ENCODE results near the gene PLXNA2.

The PLXNA2 gene

DNA sequence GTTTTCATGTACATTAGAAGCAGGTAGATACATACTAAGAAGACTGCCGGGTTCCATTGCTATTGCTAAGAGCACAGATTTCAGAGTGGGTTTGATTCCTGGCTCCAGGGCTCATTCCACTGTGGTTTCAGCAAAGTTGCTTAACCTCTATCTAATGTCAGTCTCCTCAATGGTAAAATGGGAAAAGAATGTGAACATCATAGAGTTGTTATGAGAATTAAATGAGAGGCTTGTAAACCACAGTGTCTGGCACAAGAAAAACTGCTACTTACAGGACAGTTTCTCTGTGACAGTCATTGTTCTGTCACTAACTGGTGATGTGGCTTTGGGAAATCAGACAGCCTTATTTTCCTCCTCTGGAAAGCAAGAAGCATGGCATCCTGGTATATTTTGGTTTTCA is 10.7 kb upstream of the PLXNA2 start:
- H3K4me1 Mint-ChIP-seq = no peaks in the 10 kb centered on the region
- no peak overlapping the region for H3K27ac Mint-ChIP-seq
- peaks cover 36% of the 10 kb centered on the region for H3K27me3 Mint-ChIP-seq
- DNase-seq (no peak), ATAC-seq (no peak)
- H3K4me3 Mint-ChIP-seq = no peak overlapping the region
- H3K36me3 Mint-ChIP-seq (ENCODE audit: low read depth) = no peaks in the 10 kb centered on the region
- no peaks in the 10 kb centered on the region for H3K9me3 Mint-ChIP-seq

DNA sequence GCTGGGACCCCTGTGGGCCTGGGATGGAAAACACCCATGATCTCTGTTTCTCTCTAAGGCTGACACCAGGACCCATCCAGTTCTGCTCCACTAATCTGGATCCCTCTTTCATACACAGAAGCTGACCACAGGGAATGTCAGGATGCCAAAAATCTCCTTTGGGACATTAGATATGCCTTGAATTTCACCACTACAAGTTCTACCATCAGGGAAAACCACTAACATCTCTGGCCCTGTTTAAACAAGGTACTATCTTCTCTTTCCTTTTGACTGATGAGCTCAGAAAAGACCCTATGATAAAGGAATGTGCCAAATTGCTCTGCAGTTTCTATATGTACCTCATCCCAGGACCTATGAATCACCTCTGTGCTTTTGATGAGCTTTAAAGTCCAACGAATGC is 10.2 kb upstream of the PLXNA2 start:
- ATAC-seq (no peak), DNase-seq (no peak)
- Mint-ChIP-seq H3K36me3 (ENCODE audit: low read depth) (no peaks in the 10 kb centered on the region), H3K27me3 (peaks cover 35% of the 10 kb centered on the region), H3K27ac (no peak overlapping the region), H3K4me3 (no peak overlapping the region), H3K4me1 (no peaks in the 10 kb centered on the region), H3K9me3 (no peaks in the 10 kb centered on the region)

DNA sequence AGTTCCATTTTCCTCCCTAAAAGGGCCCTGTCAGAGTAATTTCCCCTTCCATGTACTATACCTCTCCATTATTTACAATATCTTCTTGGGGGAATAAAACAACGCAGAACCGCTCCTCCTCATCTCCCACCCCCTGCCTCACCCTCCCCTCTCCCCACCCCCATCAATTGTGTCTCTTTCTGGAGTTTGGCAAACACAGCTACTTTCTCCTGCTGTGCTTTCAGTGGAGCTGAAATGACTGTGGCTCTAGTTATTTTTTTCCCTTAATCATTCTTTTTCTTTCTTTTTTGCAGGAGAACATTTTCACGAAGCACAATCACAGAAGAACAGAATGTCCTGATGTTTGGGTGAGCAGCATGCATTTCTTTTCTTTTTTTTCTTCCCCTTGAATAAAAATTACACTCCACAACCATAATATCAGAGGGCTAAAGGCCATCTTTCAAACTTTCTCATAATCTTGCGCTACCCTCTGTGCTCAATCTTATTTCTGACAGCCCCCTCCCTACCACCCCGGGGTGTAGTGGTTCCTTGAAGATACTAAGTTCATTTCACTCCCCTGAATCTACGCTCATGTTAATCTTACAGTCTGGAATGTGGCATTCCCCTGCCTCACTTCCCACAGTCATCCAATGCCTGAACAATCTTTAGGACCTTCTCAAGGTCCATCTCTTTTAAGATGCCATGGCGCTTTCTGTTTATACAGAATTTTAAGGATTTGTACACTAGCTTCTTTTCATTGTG is 8.8 kb upstream of the PLXNA2 start:
- H3K9me3 Mint-ChIP-seq = no peaks in the 10 kb centered on the region
- ATAC-seq = no peak
- H3K27ac Mint-ChIP-seq = no peak overlapping the region
- H3K36me3 Mint-ChIP-seq (ENCODE audit: low read depth) = no peaks in the 10 kb centered on the region
- H3K4me3 Mint-ChIP-seq = no peak overlapping the region
- no peaks in the 10 kb centered on the region for H3K4me1 Mint-ChIP-seq
- peaks cover 32% of the 10 kb centered on the region for H3K27me3 Mint-ChIP-seq
- no peak for DNase-seq

DNA sequence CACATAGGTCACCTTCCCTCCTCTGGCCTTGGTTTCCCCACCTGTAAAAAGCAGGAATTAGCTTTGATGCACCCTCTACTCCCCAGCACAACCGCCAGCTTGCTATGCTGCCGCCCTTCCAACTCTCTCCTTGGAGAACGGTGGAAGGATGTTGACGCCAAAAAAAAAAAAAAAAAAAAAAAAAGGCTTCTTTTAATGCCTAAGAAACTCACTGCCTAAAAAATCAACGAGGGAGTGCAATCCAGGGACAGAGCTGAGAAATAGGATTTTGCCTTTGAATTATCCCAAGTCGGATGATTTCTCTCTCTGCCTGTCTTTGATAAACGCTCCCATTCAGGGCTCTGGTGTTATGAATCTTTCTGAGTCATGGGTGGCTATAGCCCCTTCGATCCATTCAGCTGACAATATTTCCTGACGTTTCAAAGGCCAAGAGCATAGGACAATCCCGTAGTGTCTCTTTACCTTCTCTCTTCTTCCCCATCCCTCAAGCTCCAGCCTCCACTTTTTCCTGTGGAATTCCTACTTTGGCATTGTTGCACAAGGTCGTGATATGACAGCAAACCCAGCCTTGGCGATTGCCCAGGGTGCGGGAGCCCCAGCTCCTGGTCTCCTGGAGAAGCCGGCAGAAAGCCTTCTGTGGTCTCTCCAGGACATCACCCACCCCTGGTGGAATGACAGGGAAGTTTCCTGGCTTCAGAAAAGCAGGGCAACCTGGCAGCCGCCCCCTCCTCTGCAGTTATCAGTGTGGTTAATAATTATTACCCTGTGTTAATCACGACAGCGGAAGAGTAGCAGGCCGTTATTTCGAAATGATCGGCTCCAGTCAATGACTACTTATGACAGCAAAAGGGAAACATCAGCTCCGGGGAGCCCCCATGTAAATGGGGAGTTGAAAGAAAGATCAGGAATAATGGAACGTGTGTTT is 8.0 kb upstream of the PLXNA2 start:
- ATAC-seq = no peak
- Mint-ChIP-seq H3K27me3 (peaks cover 29% of the 10 kb centered on the region), H3K36me3 (ENCODE audit: low read depth) (no peaks in the 10 kb centered on the region), H3K9me3 (no peaks in the 10 kb centered on the region), H3K4me1 (no peaks in the 10 kb centered on the region), H3K27ac (no peak overlapping the region), H3K4me3 (no peak overlapping the region)
- DNase-seq = no peak

DNA sequence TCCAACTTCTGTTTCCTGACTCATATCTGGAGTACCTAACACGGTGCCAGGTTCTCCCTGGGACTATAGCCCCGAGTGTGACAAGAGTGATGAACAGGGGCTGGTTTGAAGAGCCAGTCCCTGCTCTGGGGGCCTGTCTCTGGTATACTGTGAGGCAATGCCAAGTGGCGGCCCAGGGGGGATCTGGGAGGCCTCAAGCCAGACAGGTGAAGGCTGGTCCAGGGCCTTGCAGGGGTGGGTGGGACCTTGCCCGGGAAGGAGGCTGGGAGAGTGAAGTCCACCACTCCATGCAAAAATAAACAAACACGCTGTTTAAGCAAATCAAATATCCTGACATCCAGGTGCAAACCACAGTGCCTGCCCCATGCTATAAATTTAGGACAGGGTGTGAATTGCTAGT is 6.8 kb upstream of the PLXNA2 start:
- H3K4me3 Mint-ChIP-seq = no peak overlapping the region
- no peaks in the 10 kb centered on the region for H3K9me3 Mint-ChIP-seq
- no peak for DNase-seq
- peaks cover 25% of the 10 kb centered on the region for H3K27me3 Mint-ChIP-seq
- ATAC-seq = no peak
- no peaks in the 10 kb centered on the region for H3K36me3 Mint-ChIP-seq (ENCODE audit: low read depth)
- H3K4me1 Mint-ChIP-seq = no peaks in the 10 kb centered on the region
- no peak overlapping the region for H3K27ac Mint-ChIP-seq

DNA sequence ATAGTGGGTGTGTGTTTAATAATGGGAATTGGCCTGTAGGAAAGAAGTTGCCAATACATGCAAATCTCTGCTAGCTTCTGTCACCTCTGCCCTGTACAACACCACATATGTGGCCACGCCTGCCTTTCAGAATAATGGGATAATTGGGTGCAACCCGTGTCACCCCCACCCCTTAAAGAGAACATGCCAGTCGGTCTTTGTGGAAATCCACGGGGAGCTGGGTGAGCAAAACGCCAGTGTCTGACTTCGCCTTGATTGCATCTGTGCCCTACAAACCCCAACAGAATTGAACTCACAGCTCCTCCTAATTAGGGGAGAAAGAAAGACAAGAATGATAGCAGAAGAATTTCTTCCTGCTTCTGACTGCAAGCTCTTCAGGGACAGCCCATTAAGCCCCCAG is 6.4 kb upstream of the PLXNA2 start:
- Mint-ChIP-seq H3K27me3 (peaks cover 21% of the 10 kb centered on the region), H3K27ac (no peak overlapping the region), H3K4me3 (no peak overlapping the region), H3K36me3 (ENCODE audit: low read depth) (no peaks in the 10 kb centered on the region), H3K9me3 (no peaks in the 10 kb centered on the region), H3K4me1 (no peaks in the 10 kb centered on the region)
- ATAC-seq (no peak), DNase-seq (no peak)

DNA sequence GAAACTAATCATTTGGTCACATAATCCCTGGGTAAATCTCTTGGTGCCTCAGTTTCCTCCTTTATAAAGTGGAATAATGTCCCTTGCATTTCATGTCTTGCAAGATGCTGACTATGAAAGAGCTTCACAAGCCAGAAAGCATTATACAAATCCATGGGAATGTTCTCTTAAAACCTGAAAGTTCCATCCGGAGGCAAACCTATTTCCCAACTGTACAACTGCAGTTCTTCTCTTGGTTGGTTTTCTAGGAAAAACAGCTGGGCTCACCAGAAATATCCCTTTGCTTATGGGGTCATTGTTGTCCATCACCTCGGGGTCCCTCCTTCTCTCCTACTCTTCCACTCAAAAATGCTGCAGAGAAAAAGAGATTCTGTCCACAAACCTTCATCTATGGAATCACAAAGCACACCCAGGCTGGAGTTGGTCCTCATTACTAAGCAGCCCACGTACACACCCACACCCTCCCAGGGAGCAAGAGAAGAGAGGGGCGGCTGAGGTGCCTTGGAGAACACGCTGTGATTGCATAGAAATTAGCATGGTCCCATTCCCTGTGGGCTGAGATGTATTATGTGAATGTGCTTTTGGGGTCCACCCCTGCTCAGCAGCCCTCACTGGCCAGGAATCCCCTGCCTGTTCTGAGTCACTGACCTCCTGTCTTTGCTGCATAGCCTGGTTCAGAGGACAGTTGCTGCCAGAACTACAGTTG is 5.0 kb upstream of the PLXNA2 start:
- ATAC-seq (no peak), DNase-seq (no peak)
- Mint-ChIP-seq H3K4me3 (no peak overlapping the region), H3K27ac (no peak overlapping the region), H3K4me1 (peaks cover 10% of the 10 kb centered on the region), H3K36me3 (ENCODE audit: low read depth) (no peaks in the 10 kb centered on the region), H3K27me3 (peaks cover 22% of the 10 kb centered on the region), H3K9me3 (no peaks in the 10 kb centered on the region)

DNA sequence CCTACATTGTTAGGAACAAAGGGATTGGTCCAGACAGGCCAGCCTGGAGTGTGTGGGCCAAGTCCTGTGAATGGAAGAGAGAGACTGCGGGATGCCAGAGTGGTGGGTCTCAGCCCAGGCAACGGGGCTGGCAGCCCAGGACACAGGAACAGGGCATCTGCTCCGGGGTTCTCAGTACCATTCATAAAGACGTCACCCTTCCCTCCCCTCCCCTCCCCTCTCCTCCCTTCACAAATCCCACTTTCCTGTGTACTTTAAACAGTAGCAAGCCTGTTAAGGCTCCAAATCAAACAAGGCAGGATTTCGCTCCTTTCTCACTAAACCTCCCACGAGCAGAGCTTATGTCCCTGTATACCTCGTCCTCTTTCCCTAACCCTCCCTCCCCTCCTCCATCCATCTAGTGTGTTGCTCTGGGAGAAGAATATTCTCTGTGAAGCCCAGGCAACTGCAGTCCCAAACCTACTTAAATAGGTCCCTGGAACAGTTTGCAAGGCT is 4.2 kb upstream of the PLXNA2 start:
- ATAC-seq (no peak), DNase-seq (no peak)
- peaks cover 12% of the 10 kb centered on the region for H3K4me1 Mint-ChIP-seq
- H3K4me3 Mint-ChIP-seq = no peak overlapping the region
- H3K36me3 Mint-ChIP-seq (ENCODE audit: low read depth) = no peaks in the 10 kb centered on the region
- H3K27ac Mint-ChIP-seq = no peak overlapping the region
- H3K27me3 Mint-ChIP-seq = peaks cover 24% of the 10 kb centered on the region
- no peaks in the 10 kb centered on the region for H3K9me3 Mint-ChIP-seq

DNA sequence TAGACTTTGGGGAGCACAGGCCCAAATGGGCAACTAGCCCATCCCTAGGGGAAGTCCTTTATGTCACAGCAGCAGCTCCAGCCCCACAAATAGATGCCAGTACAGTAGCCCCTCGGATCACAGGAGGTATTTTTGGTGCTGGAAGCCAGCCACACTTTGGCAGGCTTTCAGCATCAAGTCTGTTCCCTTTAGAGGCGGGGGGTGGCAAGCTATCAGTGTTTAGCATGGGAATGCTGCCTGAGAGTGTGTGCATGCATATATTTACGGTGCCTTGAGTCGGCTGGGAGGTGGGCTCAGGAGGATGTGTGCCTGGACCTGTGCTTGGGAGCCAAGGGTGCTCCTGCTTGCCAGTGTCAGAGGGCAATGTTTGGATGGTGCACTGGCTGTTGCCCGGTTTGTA is 3.5 kb upstream of the PLXNA2 start:
- Mint-ChIP-seq H3K27ac (no peak overlapping the region), H3K4me3 (no peak overlapping the region)

DNA sequence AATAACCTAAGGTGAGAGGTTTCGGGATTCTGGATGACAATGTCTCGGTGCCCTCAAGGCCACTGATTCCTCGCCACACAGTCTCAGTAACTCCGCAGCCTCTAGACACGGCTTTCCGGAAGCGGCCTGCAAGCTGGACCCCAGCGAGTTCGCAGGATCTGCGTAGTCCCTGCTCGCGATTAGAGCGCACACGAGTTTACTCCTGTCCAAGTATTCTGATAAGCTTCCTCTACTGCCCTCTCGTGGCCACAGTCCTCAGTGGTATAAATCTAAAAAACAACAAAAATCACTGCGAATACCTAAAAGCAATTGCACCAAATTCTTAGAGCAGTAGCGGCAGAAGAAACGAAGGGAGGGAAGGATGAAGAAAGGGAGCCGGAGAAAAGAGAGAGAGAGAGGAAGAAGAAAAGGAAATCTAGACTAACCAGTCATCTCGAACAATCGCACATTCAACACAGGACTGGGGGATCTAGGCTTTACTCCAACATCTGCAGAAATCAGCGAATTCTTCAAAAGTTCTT is 1.1 kb upstream of the PLXNA2 start:
- H3K27me3 Mint-ChIP-seq = peaks cover 31% of the 10 kb centered on the region
- no peak overlapping the region for H3K27ac Mint-ChIP-seq
- peaks cover 12% of the 10 kb centered on the region for H3K4me1 Mint-ChIP-seq
- H3K4me3 Mint-ChIP-seq = peak overlapping the region; percentile 73
- ATAC-seq (peak; percentile 76), DNase-seq (peak; percentile 82)
- H3K36me3 Mint-ChIP-seq (ENCODE audit: low read depth) = no peaks in the 10 kb centered on the region
- no peaks in the 10 kb centered on the region for H3K9me3 Mint-ChIP-seq

More for the DNA sequence above, 3.5 kb upstream of the PLXNA2 start:
- H3K4me1 Mint-ChIP-seq = peaks cover 12% of the 10 kb centered on the region
- H3K9me3 Mint-ChIP-seq = no peaks in the 10 kb centered on the region
- DNase-seq (no peak), ATAC-seq (no peak)
- no peaks in the 10 kb centered on the region for H3K36me3 Mint-ChIP-seq (ENCODE audit: low read depth)
- H3K27me3 Mint-ChIP-seq = peaks cover 22% of the 10 kb centered on the region

DNA sequence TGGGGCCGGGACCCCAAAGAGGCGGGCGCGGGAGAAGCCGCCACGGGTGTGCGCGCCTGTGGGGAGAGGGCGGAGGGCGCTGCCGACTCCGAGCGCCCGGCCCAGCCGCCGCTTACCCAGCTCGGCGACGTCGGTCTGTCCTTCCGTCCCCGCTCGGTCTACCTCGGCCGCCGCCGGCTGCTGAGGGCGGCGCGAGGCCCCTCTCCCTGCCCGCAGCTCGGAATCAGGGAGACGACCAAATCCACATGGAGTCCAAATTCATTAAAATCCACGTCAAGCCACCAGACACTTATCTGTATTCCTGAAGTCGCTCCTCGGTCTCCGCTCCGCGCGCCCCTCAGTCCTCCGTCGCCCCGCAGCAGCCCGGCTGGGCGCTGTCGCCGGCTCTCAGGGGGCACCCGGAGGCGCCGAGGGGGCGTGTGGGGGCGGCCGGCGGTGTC is 637 bp downstream of the PLXNA2 start:
- Mint-ChIP-seq H3K27ac (no peak overlapping the region), H3K4me1 (peaks cover 12% of the 10 kb centered on the region), H3K27me3 (peaks cover 41% of the 10 kb centered on the region), H3K9me3 (no peaks in the 10 kb centered on the region), H3K4me3 (peak overlapping the region; percentile 75), H3K36me3 (ENCODE audit: low read depth) (no peaks in the 10 kb centered on the region)
- ATAC-seq (no peak), DNase-seq (no peak)

DNA sequence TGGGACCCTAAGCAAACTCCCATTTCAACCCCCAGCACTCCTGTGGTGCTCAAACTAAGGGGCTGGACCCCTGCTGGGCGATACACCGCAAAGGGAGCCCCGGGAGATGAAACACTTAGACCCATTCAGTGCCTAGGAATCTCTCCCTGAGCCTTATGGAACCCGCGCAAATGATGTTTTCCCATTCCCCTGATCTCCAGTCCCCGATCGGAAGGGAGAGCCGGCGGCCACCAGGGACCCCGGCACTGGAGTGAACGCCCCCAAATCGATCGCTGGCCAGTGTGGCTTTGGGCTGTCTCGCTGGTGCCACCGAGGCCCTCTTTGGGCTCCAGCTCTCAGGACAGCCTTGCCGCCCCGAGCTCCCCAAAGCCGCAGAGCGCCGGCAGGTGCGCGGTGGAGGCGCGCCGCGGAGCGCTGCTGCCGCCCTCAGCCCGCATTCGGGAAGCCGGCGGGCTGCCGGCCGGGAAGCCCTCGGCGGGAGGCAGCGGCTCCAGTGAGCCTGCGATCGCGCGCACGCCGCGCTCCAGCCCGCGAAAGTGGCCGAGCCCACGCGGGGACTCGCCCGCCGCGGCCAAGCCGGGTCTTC is 1.1 kb downstream of the PLXNA2 start:
- Mint-ChIP-seq H3K9me3 (no peaks in the 10 kb centered on the region), H3K4me3 (peak overlapping the region; percentile 45), H3K4me1 (peaks cover 12% of the 10 kb centered on the region), H3K27ac (no peak overlapping the region), H3K36me3 (ENCODE audit: low read depth) (no peaks in the 10 kb centered on the region), H3K27me3 (peaks cover 46% of the 10 kb centered on the region)
- DNase-seq (no peak), ATAC-seq (no peak)

DNA sequence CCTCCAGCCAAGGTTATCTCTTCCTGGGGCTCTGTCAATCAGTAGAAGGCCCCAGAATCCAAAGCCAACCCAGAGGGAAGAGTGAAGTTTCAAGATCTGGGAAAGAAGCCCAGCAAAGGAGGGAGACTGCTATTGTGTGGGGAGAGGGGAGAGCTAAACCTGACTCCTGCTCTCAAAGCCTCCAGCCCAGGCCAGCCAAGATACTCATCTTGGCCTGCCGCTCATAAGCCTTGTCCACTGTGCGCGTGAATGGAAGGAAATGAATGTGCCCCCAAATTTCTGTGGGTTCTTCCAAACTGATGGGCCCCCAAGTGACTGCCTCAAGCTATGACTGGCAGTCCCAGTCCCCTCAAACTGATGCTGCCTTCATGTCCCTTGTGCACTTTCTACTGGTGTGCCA is 2.0 kb downstream of the PLXNA2 start:
- Mint-ChIP-seq H3K4me1 (peaks cover 12% of the 10 kb centered on the region), H3K27ac (no peak overlapping the region), H3K9me3 (no peaks in the 10 kb centered on the region), H3K36me3 (ENCODE audit: low read depth) (no peaks in the 10 kb centered on the region), H3K4me3 (peak overlapping the region; percentile 45), H3K27me3 (peaks cover 52% of the 10 kb centered on the region)
- DNase-seq (no peak), ATAC-seq (no peak)

DNA sequence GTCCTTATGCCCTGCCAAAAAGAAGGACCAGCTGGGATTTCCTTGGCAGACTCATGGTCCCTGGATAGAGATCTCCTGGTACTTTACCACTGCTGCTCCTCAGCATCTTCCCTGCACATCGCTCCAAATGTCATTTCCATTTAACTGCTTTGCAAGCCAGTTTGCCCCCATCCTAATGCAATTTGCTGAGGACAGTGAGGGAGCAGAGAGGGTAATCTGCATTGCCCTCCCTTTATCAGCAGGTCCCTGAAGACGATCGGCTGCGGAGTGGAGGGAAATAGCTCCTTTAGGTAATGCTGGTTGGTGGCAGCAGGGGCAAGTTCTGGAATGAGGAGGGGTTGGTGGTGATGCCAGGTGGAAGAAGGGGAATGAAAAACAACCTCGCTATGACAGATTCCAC is 2.7 kb downstream of the PLXNA2 start:
- Mint-ChIP-seq H3K27ac (no peak overlapping the region), H3K27me3 (peaks cover 52% of the 10 kb centered on the region)
- no peak for ATAC-seq

More for the DNA sequence above, 2.7 kb downstream of the PLXNA2 start:
- H3K9me3 Mint-ChIP-seq = no peaks in the 10 kb centered on the region
- H3K4me1 Mint-ChIP-seq = peaks cover 17% of the 10 kb centered on the region
- H3K4me3 Mint-ChIP-seq = no peak overlapping the region
- H3K36me3 Mint-ChIP-seq (ENCODE audit: low read depth) = no peaks in the 10 kb centered on the region
- DNase-seq = no peak
